SK-N-SH treated with all-trans-retinoic acid at 6 μM for 48 hours (cell line): ENCODE data around the gene MKKS.

Source experiments
- ATAC-seq: fragments of 200-7000 bp; cut with Tn5 transposase; 3 replicates; pipeline ENCODE4 v1.9.1; 2020; ENCODE audit warnings: mild to moderate bottlenecking, moderate library complexity
- ARNTL ChIP-seq: fragments of 450-650 bp; formaldehyde crosslinking; IDR thresholded peaks from 2 replicates; pipeline ENCODE4 v1.5.0; 2020; ENCODE audit warnings: low read depth, mild to moderate bottlenecking, moderate library complexity, borderline replicate concordance
- BACH2 ChIP-seq: fragments of 250-450 bp; sonication (Bioruptor Pico); IDR thresholded peaks from 2 replicates; pipeline ENCODE4 v1.9.0; 2021; ENCODE audit warnings: mild to moderate bottlenecking, borderline replicate concordance
- CREB5 ChIP-seq: fragments of 250-450 bp; sonication (Bioruptor Pico); IDR thresholded peaks from 2 replicates; pipeline ENCODE4 v1.5.1; 2020; ENCODE audit warnings: low read depth, mild to moderate bottlenecking, moderate library complexity
- CSDC2 ChIP-seq: fragments of 250-450 bp; sonication (Bioruptor Pico); IDR thresholded peaks from 2 replicates; pipeline ENCODE4 v1.5.0; 2020; ENCODE audit warnings: mild to moderate bottlenecking, moderate library complexity
- CSRNP3 ChIP-seq: fragments of 250-450 bp; sonication (Bioruptor Pico); IDR thresholded peaks from 2 replicates; pipeline ENCODE4 v1.5.1; 2021; ENCODE audit warnings: mild to moderate bottlenecking, moderate library complexity
- ESRRG ChIP-seq: fragments of 250-450 bp; sonication (Bioruptor Pico); IDR thresholded peaks from 2 replicates; pipeline ENCODE4 v1.6.1; 2021; ENCODE audit warnings: mild to moderate bottlenecking
- GLIS3 ChIP-seq: fragments of 250-450 bp; sonication (Bioruptor Pico); IDR thresholded peaks from 2 replicates; pipeline ENCODE4 v1.5.0; 2020; ENCODE audit warnings: mild to moderate bottlenecking, moderate library complexity
- OSR1 ChIP-seq: fragments of 250-450 bp; sonication (Bioruptor Pico); IDR thresholded peaks from 2 replicates; pipeline ENCODE4 v1.8.0; 2022; ENCODE audit warnings: moderate library complexity, mild to moderate bottlenecking, inconsistent platforms
- PATZ1 ChIP-seq: fragments of 250-450 bp; sonication (Bioruptor Pico); IDR thresholded peaks from 2 replicates; pipeline ENCODE4 v1.8.0; 2020; ENCODE audit warnings: mild to moderate bottlenecking, moderate library complexity, borderline replicate concordance
- POU6F1 ChIP-seq: fragments of 250-450 bp; sonication (Bioruptor Pico); IDR thresholded peaks from 2 replicates; pipeline ENCODE4 v1.8.0; 2021; ENCODE audit warnings: low read depth, mild to moderate bottlenecking, moderate library complexity, borderline replicate concordance
- PPARA ChIP-seq: fragments of 250-450 bp; sonication (Bioruptor Pico); IDR thresholded peaks from 2 replicates; pipeline ENCODE4 v1.5.0; 2020; ENCODE audit warnings: mild to moderate bottlenecking, borderline replicate concordance
- RARB ChIP-seq: fragments of 250-450 bp; sonication (Bioruptor Pico); IDR thresholded peaks from 2 replicates; pipeline ENCODE4 v1.8.0; 2021; ENCODE audit warnings: mild to moderate bottlenecking, moderate library complexity
- SNAI2 ChIP-seq: fragments of 250-450 bp; sonication (Bioruptor Pico); IDR thresholded peaks from 2 replicates; pipeline ENCODE4 v1.5.0; 2020; ENCODE audit warnings: mild to moderate bottlenecking, moderate library complexity
- TCF4 ChIP-seq: fragments of 250-450 bp; sonication (Bioruptor Pico); IDR thresholded peaks from 2 replicates; pipeline ENCODE4 v1.8.0; 2021; ENCODE audit warnings: mild to moderate bottlenecking, moderate library complexity, borderline replicate concordance
- TOX ChIP-seq: fragments of 250-450 bp; sonication (Bioruptor Pico); IDR thresholded peaks from 2 replicates; pipeline ENCODE4 v1.8.0; 2021; ENCODE audit warnings: mild to moderate bottlenecking, moderate library complexity, borderline replicate concordance
- TSHZ2 ChIP-seq: fragments of 250-450 bp; sonication (Bioruptor Pico); IDR thresholded peaks from 2 replicates; pipeline ENCODE4 v1.5.0; 2020; ENCODE audit warnings: mild to moderate bottlenecking, moderate library complexity
- ZC3H10 ChIP-seq: fragments of 250-450 bp; sonication (Bioruptor Pico); IDR thresholded peaks from 2 replicates; pipeline ENCODE4 v1.5.1; 2021; ENCODE audit warnings: mild to moderate bottlenecking, moderate library complexity
- ZFP3 ChIP-seq: fragments of 250-450 bp; sonication (Bioruptor Pico); IDR thresholded peaks from 2 replicates; pipeline ENCODE4 v1.5.0; 2020; ENCODE audit warnings: mild to moderate bottlenecking, moderate library complexity
- ZFP30 ChIP-seq: fragments of 450-650 bp; formaldehyde crosslinking; IDR thresholded peaks from 2 replicates; pipeline ENCODE4 v1.5.0; 2022; ENCODE audit warnings: mild to moderate bottlenecking, moderate library complexity
- ZNF565 ChIP-seq: fragments of 450-650 bp; formaldehyde crosslinking; conservative IDR thresholded peaks from 2 replicates; pipeline ENCODE4 v1.5.0; 2020; ENCODE audit warnings: low read depth, mild to moderate bottlenecking, moderate library complexity
- ZNF70 ChIP-seq: fragments of 450-650 bp; formaldehyde crosslinking; IDR thresholded peaks from 2 replicates; pipeline ENCODE4 v1.5.0; 2020; ENCODE audit warnings: mild to moderate bottlenecking, moderate library complexity
- ZNF8 ChIP-seq: fragments of 450-650 bp; formaldehyde crosslinking; IDR thresholded peaks from 2 replicates; pipeline ENCODE4 v1.5.0; 2020; ENCODE audit warnings: mild to moderate bottlenecking, moderate library complexity

The MKKS gene

GRCh38 chr20:10375191-10375590 lies 58.8 kb downstream of the MKKS start:
- TF ChIP-seq ARNTL (CRISPR knock-in tag) (no peak), POU6F1 (CRISPR knock-in tag) (no peak), TSHZ2 (CRISPR knock-in tag) (no peak), CREB5 (CRISPR knock-in tag) (no peak), CSDC2 (CRISPR knock-in tag) (no peak), ZC3H10 (CRISPR knock-in tag) (no peak), TCF4 (CRISPR knock-in tag) (no peak), CSRNP3 (CRISPR knock-in tag) (no peak), ZFP3 (CRISPR knock-in tag) (no peak), BACH2 (CRISPR knock-in tag) (no peak), ZNF565 (CRISPR knock-in tag) (no peak), OSR1 (CRISPR knock-in tag) (no peak), PPARA (CRISPR knock-in tag) (no peak), RARB (no peak), ESRRG (CRISPR knock-in tag) (no peak), ZFP30 (no peak), ZNF70 (CRISPR knock-in tag) (no peak)

DNA sequence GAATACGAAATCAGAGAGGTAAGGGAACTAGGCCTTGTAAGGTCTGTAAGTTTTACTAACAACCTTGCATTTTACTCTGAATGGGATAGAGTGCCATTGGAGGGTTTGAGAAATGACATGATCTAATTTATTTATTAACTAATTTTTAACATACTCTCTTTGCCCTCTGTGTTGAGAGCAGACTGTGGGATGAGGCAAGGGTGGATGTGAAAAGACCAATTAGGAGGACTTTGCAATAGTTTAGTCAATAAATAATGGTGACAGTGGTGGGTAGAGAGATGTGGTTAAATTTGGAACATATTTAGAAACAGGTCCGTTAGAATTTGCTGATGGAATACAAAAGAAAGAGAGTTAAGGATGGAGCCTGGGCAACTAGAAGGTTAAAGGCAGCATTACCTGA lies 60.0 kb downstream of the MKKS start:
- ATAC-seq: no peak
- no peak for TF ChIP-seq ESRRG (CRISPR knock-in tag)
- no peak for TF ChIP-seq CSDC2 (CRISPR knock-in tag)
- no peak for TF ChIP-seq TOX
- no peak for TF ChIP-seq ZNF565 (CRISPR knock-in tag)
- no peak for TF ChIP-seq PATZ1
- TF ChIP-seq TCF4 (CRISPR knock-in tag): no peak
- TF ChIP-seq ZNF70 (CRISPR knock-in tag): no peak
- TF ChIP-seq ZNF8 (CRISPR knock-in tag): no peak
- TF ChIP-seq GLIS3 (CRISPR knock-in tag): no peak
- no peak for TF ChIP-seq CREB5 (CRISPR knock-in tag)
- no peak for TF ChIP-seq SNAI2
- TF ChIP-seq ARNTL (CRISPR knock-in tag): no peak
- no peak for TF ChIP-seq POU6F1 (CRISPR knock-in tag)
- no peak for TF ChIP-seq BACH2 (CRISPR knock-in tag)

More at GRCh38 chr20:10375191-10375590, 58.8 kb downstream of the MKKS start:
- no peak for ATAC-seq
